Measurements from ENCODE around the gene LRWD1.
"Not testable (repeated sequence)": the region's sequence is repeated elsewhere in the genome, so short reads cannot be mapped to it uniquely, and the experiment has no call there.

DNA sequence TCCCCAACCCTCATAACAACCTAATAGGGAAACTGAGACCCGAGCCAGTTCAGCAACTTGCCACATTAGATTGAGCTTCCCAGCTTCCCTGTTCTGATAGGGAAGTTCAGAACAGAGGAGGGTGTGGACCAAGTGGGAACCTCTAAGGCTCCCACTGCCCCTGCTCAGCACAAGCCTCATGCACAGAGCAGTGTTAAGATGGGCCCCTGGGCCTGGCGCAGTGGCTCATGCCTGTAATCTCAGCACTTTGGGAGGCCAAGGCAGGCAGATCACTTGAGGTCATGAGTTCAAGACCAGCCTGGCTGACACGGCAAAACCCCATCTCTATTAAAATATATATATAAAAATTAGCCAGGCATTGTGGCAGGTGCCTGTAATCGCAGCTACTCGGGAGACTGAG, 32.5 kb downstream of the LRWD1 start:
- TF ChIP-seq, protein P1, sequence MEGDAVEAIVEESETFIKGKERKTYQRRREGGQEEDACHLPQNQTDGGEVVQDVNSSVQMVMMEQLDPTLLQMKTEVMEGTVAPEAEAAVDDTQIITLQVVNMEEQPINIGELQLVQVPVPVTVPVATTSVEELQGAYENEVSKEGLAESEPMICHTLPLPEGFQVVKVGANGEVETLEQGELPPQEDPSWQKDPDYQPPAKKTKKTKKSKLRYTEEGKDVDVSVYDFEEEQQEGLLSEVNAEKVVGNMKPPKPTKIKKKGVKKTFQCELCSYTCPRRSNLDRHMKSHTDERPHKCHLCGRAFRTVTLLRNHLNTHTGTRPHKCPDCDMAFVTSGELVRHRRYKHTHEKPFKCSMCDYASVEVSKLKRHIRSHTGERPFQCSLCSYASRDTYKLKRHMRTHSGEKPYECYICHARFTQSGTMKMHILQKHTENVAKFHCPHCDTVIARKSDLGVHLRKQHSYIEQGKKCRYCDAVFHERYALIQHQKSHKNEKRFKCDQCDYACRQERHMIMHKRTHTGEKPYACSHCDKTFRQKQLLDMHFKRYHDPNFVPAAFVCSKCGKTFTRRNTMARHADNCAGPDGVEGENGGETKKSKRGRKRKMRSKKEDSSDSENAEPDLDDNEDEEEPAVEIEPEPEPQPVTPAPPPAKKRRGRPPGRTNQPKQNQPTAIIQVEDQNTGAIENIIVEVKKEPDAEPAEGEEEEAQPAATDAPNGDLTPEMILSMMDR (IDR thresholded peaks at IDR 0.05), result not testable (repeated sequence)
- not testable (repeated sequence) for TF ChIP-seq POLR2A (IDR thresholded peaks at IDR 0.05)

Data from thyroid gland (tissue), 4 donors.